PFSK-1 (cell line): ENCODE data around the gene ATP5MC2. TPM values are rescaled to one million over a fixed set of nuclear protein-coding genes. Genes with fewer than 3 reads are reported as not detected.

Experiments
- FOXP2 ChIP-seq: optimal IDR thresholded peaks from 2 replicates; pipeline ENCODE3; 2011; ENCODE audit warnings: borderline replicate concordance, control low read depth, inconsistent platforms; ENCODE audit not compliant: insufficient read depth; ENCODE audit errors: extremely low read length, extremely low read depth
- POLR2AphosphoS5 ChIP-seq: IDR thresholded peaks from 2 replicates; pipeline ENCODE4 v1.6.1; 2012; ENCODE audit warnings: low read depth, mild to moderate bottlenecking, control low read depth, low read length, moderate library complexity
- SIN3A ChIP-seq: IDR thresholded peaks from 2 replicates; pipeline ENCODE4 v1.6.1; 2012; ENCODE audit warnings: mild to moderate bottlenecking, low read length, moderate library complexity, borderline replicate concordance; ENCODE audit not compliant: insufficient read depth
- TAF1 ChIP-seq: IDR thresholded peaks from 2 replicates; pipeline ENCODE4 v1.6.1; 2012; ENCODE audit warnings: low read length, control low read depth, borderline replicate concordance; ENCODE audit not compliant: insufficient read depth
- polyA plus RNA-seq: library from polyadenylated mRNA; unstranded; fragments of >200 nt; gene quantifications from one replicate; pipeline ENCODE4 v1.2.1, GENCODE V29; 2012; ENCODE audit warnings: low read depth, missing spikeins; ENCODE audit not compliant: insufficient read length
- TF ChIP-seq, protein P1 (sequence below), 2 experiments: IDR thresholded peaks; 2 replicates each; pipeline versions ENCODE4 v1.6.1 to v1.8.0; 2011 to 2012; ENCODE audit warnings: low read depth in 2 of 2, low read length in 2 of 2, control low read depth in 1 of 2, inconsistent platforms in 1 of 2, mild to moderate bottlenecking in 1 of 2, moderate library complexity in 1 of 2; ENCODE audit not compliant: insufficient read depth in 1 of 2

ATP5MC2 gene
- polyA plus RNA-seq: 430 TPM

GRCh38 chr12:53675701-53676607, at the start of gene ATP5MC2:
Gene ATP5MC2 (minus strand): TSS chr12:53676083. CDS start chr12:53672614, 3,469 bp downstream.
- TF ChIP-seq, protein P1, sequence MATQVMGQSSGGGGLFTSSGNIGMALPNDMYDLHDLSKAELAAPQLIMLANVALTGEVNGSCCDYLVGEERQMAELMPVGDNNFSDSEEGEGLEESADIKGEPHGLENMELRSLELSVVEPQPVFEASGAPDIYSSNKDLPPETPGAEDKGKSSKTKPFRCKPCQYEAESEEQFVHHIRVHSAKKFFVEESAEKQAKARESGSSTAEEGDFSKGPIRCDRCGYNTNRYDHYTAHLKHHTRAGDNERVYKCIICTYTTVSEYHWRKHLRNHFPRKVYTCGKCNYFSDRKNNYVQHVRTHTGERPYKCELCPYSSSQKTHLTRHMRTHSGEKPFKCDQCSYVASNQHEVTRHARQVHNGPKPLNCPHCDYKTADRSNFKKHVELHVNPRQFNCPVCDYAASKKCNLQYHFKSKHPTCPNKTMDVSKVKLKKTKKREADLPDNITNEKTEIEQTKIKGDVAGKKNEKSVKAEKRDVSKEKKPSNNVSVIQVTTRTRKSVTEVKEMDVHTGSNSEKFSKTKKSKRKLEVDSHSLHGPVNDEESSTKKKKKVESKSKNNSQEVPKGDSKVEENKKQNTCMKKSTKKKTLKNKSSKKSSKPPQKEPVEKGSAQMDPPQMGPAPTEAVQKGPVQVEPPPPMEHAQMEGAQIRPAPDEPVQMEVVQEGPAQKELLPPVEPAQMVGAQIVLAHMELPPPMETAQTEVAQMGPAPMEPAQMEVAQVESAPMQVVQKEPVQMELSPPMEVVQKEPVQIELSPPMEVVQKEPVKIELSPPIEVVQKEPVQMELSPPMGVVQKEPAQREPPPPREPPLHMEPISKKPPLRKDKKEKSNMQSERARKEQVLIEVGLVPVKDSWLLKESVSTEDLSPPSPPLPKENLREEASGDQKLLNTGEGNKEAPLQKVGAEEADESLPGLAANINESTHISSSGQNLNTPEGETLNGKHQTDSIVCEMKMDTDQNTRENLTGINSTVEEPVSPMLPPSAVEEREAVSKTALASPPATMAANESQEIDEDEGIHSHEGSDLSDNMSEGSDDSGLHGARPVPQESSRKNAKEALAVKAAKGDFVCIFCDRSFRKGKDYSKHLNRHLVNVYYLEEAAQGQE (IDR thresholded peaks at IDR 0.05; ENCODE audit: insufficient read depth in 1 of 2, low read depth in 2 of 2, low read length in 2 of 2): peak in 1 of 2 experiments; percentile 64; a peak in 1 of 4 replicates
- TF ChIP-seq SIN3A (0 out of 2 replicates have a peak, but pooled peaks have one; percentile 57), TAF1 (peak; percentile 96), POLR2AphosphoS5 (peak; percentile 94), FOXP2 (peak; percentile 98)

DNA sequence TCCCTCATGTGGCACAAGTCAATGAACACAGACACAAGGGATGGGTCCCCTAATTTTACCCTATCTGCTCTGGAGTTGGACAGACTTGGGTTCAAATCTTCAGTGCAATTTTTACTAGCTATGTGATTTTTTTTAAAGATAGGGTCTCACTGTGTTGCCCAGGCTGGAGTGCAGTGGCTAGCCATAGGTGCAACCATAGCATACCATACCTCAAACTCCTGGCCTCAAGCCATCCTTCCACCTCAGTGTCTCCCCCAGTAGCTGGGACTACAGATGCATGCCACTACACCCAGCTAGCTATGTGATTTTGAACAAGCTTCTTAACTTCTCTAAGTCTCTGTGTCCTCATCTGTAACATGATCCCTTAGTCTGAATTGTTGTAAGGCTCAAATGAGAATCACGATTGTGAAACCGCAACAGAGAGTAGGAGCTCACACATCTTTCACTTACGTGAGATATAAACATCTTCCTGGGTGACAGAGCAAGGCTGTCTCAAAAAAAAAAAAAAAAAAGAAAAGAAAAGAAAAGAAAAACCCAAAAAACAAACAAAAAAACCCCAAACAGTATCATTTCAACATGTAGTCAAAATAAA, 46.7 kb upstream of the ATP5MC2 start:
- TF ChIP-seq, protein P1 (IDR thresholded peaks at IDR 0.05; ENCODE audit: insufficient read depth in 1 of 2, low read depth in 2 of 2, low read length in 2 of 2): no peak
- TF ChIP-seq TAF1: no peak
- TF ChIP-seq SIN3A: no peak
- TF ChIP-seq FOXP2: no peak
- no peak for TF ChIP-seq POLR2AphosphoS5

DNA sequence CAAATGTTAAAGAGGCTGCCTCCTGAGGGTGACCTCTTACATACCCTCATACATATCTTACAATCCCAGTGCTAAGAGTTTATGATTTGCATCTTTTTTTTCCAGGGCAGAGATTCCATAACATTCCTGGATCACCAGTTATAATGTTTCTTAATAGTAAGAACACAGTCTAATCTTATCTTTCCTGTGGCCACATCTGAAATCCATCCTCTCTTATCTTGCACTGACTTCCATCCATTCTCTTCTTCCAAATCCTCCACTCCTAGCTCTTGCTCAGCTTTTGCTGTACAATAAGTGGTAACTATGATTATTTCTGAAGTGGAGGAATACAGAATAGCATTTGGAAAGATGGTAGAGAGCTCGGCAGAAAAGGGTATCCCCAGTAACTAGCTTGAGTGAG, 45.1 kb upstream of the ATP5MC2 start:
- no peak for TF ChIP-seq TAF1
- TF ChIP-seq POLR2AphosphoS5: no peak
- TF ChIP-seq, protein P1 (IDR thresholded peaks at IDR 0.05; ENCODE audit: insufficient read depth in 1 of 2, low read depth in 2 of 2, low read length in 2 of 2): no peak
- no peak for TF ChIP-seq SIN3A
- no peak for TF ChIP-seq FOXP2

DNA sequence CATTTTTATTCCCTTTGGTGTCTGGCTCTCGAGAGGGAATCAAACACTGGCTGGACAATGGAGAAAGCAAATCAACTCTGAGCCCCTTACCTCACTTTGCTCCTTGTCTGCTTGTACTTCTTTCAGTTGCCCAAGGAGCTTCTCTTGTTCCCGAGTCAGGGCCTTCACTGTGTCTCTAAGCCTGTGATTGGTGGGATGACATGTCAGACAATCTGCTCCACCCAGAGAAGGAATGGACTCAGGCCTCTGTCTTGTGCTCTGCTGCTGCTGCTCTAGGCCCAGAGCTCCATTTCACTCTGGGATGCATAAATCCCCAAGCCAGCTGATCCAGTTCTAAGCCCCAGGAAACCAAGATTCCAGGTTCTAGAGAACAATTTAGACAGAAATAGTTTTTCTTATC, 43.8 kb upstream of the ATP5MC2 start:
- TF ChIP-seq, protein P1 (IDR thresholded peaks at IDR 0.05; ENCODE audit: insufficient read depth in 1 of 2, low read depth in 2 of 2, low read length in 2 of 2): no peak
- no peak for TF ChIP-seq POLR2AphosphoS5
- TF ChIP-seq SIN3A: no peak
- TF ChIP-seq TAF1: no peak
- no peak for TF ChIP-seq FOXP2
